Neural progenitor cell (in vitro differentiated cells): ENCODE data around the gene SCAMP2. TPM values are rescaled to one million over a fixed set of nuclear protein-coding genes. Genes with fewer than 3 reads are reported as not detected.
A peak's percentile ranks its signal among the peaks of the same experiment; 100 is the strongest.

ENCODE experiments used
- DNase-seq: peaks from one replicate; pipeline ENCODE4 v3.0.0-alpha.2; 2016; ENCODE audit warnings: low spot score
- H2AFZ ChIP-seq: fragments of 200-600 bp; sonication (generic); replicated peaks from 2 replicates; pipeline ENCODE4 v1.6.1; 2016; ENCODE audit warnings: antibody characterized with exemption
- H3F3A ChIP-seq: fragments of 200-600 bp; sonication (generic); 2 replicates; pipeline ENCODE4 v1.6.1; 2016; ENCODE audit warnings: antibody characterized with exemption, low read depth
- H3K27ac ChIP-seq: fragments of 200-600 bp; sonication (generic); 2 replicates; pipeline ENCODE4 v1.5.1; 2016; ENCODE audit warnings: mild to moderate bottlenecking
- H3K27me3 ChIP-seq: fragments of 200-600 bp; sonication (generic); 2 replicates; pipeline ENCODE4 v1.6.1; 2016; ENCODE audit warnings: mild to moderate bottlenecking, moderate library complexity
- H3K36me3 ChIP-seq: fragments of 200-600 bp; sonication (generic); 2 replicates; pipeline ENCODE4 v1.5.1; 2016
- H3K4me1 ChIP-seq: fragments of 200-600 bp; sonication (generic); 2 replicates; pipeline ENCODE4 v1.6.1; 2016; ENCODE audit warnings: mixed run types
- H3K4me2 ChIP-seq: fragments of 200-600 bp; sonication (generic); 2 replicates; pipeline ENCODE4 v1.6.1; 2016
- H3K4me3 ChIP-seq: fragments of 200-600 bp; sonication (generic); 2 replicates; pipeline ENCODE4 v1.5.1; 2016
- H3K79me2 ChIP-seq: fragments of 200-600 bp; sonication (generic); 2 replicates; pipeline ENCODE4 v1.6.1; 2016; ENCODE audit warnings: low read depth
- H3K9ac ChIP-seq: fragments of 200-600 bp; sonication (generic); 2 replicates; pipeline ENCODE4 v1.6.1; 2016
- H3K9me3 ChIP-seq: fragments of 200-600 bp; sonication (generic); 2 replicates; pipeline ENCODE4 v1.5.1; 2016; ENCODE audit warnings: low read depth
- H4K20me1 ChIP-seq: fragments of 200-600 bp; sonication (generic); 2 replicates; pipeline ENCODE4 v1.6.1; 2016; ENCODE audit warnings: low read depth
- H3K27ac Mint-ChIP-seq: 3 replicates; pipeline ENCODE4 v1.8.0; 2021; ENCODE audit warnings: mixed read lengths
- H3K27me3 Mint-ChIP-seq: 2 replicates; pipeline ENCODE4 v1.8.0; 2022; ENCODE audit warnings: low read depth, mild to moderate bottlenecking, inconsistent platforms, moderate library complexity, mixed read lengths; ENCODE audit not compliant: insufficient read depth
- H3K36me3 Mint-ChIP-seq: 3 replicates; pipeline ENCODE4 v1.8.0; 2021; ENCODE audit warnings: mixed read lengths
- H3K4me1 Mint-ChIP-seq: 3 replicates; pipeline ENCODE4 v1.8.0; 2021; ENCODE audit warnings: mixed read lengths
- H3K4me3 Mint-ChIP-seq: 3 replicates; pipeline ENCODE4 v1.8.0; 2021; ENCODE audit warnings: mild to moderate bottlenecking, moderate library complexity, mixed read lengths
- H3K9me3 Mint-ChIP-seq: 3 replicates; pipeline ENCODE4 v1.8.0; 2020; ENCODE audit warnings: mixed read lengths
- EZH2 ChIP-seq: fragments of 200-600 bp; sonication (generic); IDR thresholded peaks from 2 replicates; pipeline ENCODE4 v1.6.1; 2017; ENCODE audit warnings: antibody characterized with exemption, mild to moderate bottlenecking, moderate library complexity
- EZH2phosphoT487 ChIP-seq: fragments of 200-600 bp; sonication (generic); IDR thresholded peaks from 2 replicates; pipeline ENCODE4 v1.6.1; 2017; ENCODE audit warnings: antibody characterized with exemption
- total RNA-seq: library from RNA; depleted of rRNA; stranded (reverse); fragments of >200 nt; gene quantifications from 2 replicates; pipeline ENCODE4 v1.2.3, GENCODE V29; 2015; ENCODE audit warnings: low replicate concordance
- TF ChIP-seq, protein P1 (sequence below): fragments of 200-600 bp; sonication (generic); IDR thresholded peaks from 2 replicates; pipeline ENCODE4 v1.5.1; 2017; ENCODE audit warnings: antibody characterized with exemption, mild to moderate bottlenecking

Gene SCAMP2
- total RNA-seq, 1 donor from 2014 or later, result 19.4 TPM

DNA sequence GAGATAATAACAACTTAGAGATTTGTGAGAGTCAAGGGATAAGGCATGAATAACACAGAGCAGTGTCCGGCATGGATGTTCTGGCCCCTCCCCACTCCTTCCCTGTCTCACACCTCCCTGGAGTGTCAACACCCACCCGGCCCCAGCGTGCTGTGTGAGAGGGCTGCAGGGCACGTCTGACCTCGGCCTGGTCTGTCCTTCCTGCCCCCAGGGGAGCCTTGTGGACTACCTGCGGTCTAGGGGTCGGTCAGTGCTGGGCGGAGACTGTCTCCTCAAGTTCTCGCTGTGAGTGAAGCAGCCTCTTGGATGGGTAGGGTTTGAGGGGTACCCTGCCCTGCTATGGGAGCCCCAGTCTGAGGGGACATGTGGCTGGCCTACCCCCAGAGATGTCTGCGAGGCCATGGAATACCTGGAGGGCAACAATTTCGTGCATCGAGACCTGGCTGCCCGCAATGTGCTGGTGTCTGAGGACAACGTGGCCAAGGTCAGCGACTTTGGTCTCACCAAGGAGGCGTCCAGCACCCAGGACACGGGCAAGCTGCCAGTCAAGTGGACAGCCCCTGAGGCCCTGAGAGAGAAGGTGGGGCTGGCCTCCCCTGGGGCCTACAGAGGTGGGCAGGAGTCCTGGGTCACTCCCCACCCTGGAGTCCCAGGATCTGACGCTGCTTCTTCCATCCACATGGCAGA is 71.7 kb downstream of the SCAMP2 start:
- peaks cover 3% of the 10 kb centered on the region for H3K27me3 Mint-ChIP-seq
- H3K4me2 ChIP-seq, result no peak overlapping the region
- no peaks in the 10 kb centered on the region for H3K9me3 ChIP-seq
- H3K36me3 Mint-ChIP-seq, result peaks cover 11% of the 10 kb centered on the region
- no peaks in the 10 kb centered on the region for H3K36me3 ChIP-seq
- peaks cover 40% of the 10 kb centered on the region for H4K20me1 ChIP-seq
- TF ChIP-seq, protein P1, sequence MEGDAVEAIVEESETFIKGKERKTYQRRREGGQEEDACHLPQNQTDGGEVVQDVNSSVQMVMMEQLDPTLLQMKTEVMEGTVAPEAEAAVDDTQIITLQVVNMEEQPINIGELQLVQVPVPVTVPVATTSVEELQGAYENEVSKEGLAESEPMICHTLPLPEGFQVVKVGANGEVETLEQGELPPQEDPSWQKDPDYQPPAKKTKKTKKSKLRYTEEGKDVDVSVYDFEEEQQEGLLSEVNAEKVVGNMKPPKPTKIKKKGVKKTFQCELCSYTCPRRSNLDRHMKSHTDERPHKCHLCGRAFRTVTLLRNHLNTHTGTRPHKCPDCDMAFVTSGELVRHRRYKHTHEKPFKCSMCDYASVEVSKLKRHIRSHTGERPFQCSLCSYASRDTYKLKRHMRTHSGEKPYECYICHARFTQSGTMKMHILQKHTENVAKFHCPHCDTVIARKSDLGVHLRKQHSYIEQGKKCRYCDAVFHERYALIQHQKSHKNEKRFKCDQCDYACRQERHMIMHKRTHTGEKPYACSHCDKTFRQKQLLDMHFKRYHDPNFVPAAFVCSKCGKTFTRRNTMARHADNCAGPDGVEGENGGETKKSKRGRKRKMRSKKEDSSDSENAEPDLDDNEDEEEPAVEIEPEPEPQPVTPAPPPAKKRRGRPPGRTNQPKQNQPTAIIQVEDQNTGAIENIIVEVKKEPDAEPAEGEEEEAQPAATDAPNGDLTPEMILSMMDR, result no peak
- no peak for TF ChIP-seq EZH2phosphoT487
- DNase-seq, result no peak
- H3F3A ChIP-seq, result no peaks in the 10 kb centered on the region
- no peak overlapping the region for H2AFZ ChIP-seq
- no peaks in the 10 kb centered on the region for H3K27me3 ChIP-seq
- no peak overlapping the region for H3K27ac ChIP-seq
- no peak overlapping the region for H3K9ac ChIP-seq
- no peak overlapping the region for H3K4me3 Mint-ChIP-seq
- H3K4me1 Mint-ChIP-seq, result no peaks in the 10 kb centered on the region
- no peaks in the 10 kb centered on the region for H3K9me3 Mint-ChIP-seq
- H3K27ac Mint-ChIP-seq, result no peak overlapping the region
- no peak overlapping the region for H3K4me3 ChIP-seq
- no peaks in the 10 kb centered on the region for H3K79me2 ChIP-seq
- no peaks in the 10 kb centered on the region for H3K4me1 ChIP-seq

DNA sequence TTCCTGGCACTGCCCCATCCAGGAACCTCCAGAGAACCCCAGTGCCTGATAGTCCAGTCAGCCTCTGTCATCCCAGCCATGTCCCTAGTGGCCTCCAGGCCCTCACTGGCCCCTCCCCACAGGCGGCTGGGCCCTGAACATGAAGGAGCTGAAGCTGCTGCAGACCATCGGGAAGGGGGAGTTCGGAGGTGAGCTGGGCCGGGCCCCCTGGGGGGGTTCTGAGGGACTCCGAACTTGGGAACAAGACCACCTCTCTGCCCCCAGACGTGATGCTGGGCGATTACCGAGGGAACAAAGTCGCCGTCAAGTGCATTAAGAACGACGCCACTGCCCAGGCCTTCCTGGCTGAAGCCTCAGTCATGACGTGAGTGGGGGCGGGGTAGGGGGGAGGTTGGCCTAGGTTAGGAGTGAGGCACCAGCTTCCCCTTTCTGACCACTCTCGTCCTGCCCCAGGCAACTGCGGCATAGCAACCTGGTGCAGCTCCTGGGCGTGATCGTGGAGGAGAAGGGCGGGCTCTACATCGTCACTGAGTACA is 72.5 kb downstream of the SCAMP2 start:
- Histone ChIP-seq H3K9ac (no peak overlapping the region), H3F3A (no peaks in the 10 kb centered on the region), H3K4me3 (no peak overlapping the region), H3K4me2 (no peak overlapping the region), H3K27me3 (no peaks in the 10 kb centered on the region), H3K36me3 (no peaks in the 10 kb centered on the region), H3K4me1 (no peaks in the 10 kb centered on the region), H3K27ac (no peak overlapping the region), H4K20me1 (peaks cover 48% of the 10 kb centered on the region), H3K79me2 (no peaks in the 10 kb centered on the region), H3K9me3 (no peaks in the 10 kb centered on the region), H2AFZ (no peak overlapping the region)
- no peak for DNase-seq
- Mint-ChIP-seq H3K27me3 (peaks cover 3% of the 10 kb centered on the region), H3K27ac (no peak overlapping the region), H3K4me3 (no peak overlapping the region), H3K4me1 (no peaks in the 10 kb centered on the region), H3K36me3 (peaks cover 11% of the 10 kb centered on the region), H3K9me3 (no peaks in the 10 kb centered on the region)
- TF ChIP-seq, protein P1, result no peak
- TF ChIP-seq EZH2, result no peak
- TF ChIP-seq EZH2phosphoT487, result no peak

DNA sequence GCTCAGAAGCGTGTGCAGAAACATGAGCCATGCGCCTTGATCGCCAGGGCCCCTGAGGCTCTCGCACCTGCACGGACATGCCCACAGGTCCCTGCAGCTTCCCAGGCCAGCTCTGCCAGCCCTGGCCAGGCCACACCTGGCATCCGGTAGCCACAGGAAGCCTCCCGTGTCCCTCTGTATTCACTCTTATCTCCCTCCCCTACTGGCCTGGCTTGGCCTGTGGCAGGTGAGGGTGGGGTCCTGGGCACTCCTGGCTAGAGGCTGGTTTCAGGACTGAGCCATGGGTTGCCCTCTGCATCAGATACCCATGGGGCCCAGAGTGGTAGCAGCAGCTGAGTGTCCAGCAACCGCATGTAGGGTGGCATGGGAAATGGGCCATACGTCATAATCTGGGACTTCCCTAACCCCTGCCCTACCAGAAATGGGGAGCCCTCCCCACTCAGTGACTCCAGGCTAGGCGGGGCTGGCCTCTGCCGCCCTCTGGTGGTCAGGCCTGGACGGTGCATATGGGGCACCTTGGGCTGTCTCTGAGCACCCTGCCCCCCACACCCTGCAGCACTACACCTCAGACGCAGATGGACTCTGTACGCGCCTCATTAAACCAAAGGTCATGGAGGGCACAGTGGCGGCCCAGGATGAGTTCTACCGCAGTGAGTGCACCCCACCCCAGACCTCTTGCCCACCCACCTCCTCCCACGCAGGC is 73.2 kb downstream of the SCAMP2 start:
- Histone ChIP-seq H3K4me2 (no peak overlapping the region), H3K36me3 (no peaks in the 10 kb centered on the region)

More for the DNA sequence above, 73.2 kb downstream of the SCAMP2 start:
- Histone ChIP-seq H3K79me2 (no peaks in the 10 kb centered on the region), H4K20me1 (peaks cover 54% of the 10 kb centered on the region), H2AFZ (no peak overlapping the region), H3K9ac (no peak overlapping the region), H3F3A (no peaks in the 10 kb centered on the region), H3K4me1 (no peaks in the 10 kb centered on the region), H3K9me3 (no peaks in the 10 kb centered on the region), H3K27me3 (no peaks in the 10 kb centered on the region), H3K27ac (no peak overlapping the region), H3K4me3 (no peak overlapping the region)
- Mint-ChIP-seq H3K27me3 (peaks cover 2% of the 10 kb centered on the region), H3K36me3 (peaks cover 11% of the 10 kb centered on the region), H3K4me1 (no peaks in the 10 kb centered on the region), H3K27ac (no peak overlapping the region), H3K9me3 (no peaks in the 10 kb centered on the region), H3K4me3 (no peak overlapping the region)
- TF ChIP-seq, protein P1, result peak; percentile 90
- TF ChIP-seq EZH2 (no peak), EZH2phosphoT487 (no peak)
- peak; percentile 68 for DNase-seq
